ENCODE data around the gene P2RX4.
"Not testable (repeated sequence)": the region's sequence is repeated elsewhere in the genome, so short reads cannot be mapped to it uniquely, and the experiment has no call there.

P2RX4 gene

GRCh38 chr12:121209624-121210572, at the start of gene P2RX4:
TSS of gene P2RX4 (plus strand) at chr12:121210129. CDS start at chr12:121210165, 36 bp downstream.
- peak; percentile 91 to 93 for DNase-seq

GRCh38 chr12:121162384-121162783, 47.5 kb upstream of the P2RX4 start:
- no peak for DNase-seq

DNA sequence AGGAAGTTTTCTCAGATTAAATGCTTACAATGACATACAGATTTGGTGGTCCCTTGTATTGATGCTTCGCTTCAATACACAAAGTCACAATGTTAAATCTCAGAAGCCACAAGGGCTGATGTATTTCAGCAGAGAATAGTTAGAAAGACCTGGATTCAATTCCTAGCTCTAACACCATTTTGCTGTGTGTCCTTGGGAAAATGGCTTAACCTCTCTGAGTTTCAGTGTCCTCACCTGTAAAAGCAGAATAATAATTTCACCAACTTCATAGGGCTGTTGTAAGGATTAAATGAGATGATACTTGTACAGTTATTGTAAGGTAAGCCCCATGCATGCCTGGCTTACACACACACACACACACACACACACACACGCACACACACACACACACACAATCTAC, 46.9 kb upstream of the P2RX4 start:
- no peak for DNase-seq

DNA sequence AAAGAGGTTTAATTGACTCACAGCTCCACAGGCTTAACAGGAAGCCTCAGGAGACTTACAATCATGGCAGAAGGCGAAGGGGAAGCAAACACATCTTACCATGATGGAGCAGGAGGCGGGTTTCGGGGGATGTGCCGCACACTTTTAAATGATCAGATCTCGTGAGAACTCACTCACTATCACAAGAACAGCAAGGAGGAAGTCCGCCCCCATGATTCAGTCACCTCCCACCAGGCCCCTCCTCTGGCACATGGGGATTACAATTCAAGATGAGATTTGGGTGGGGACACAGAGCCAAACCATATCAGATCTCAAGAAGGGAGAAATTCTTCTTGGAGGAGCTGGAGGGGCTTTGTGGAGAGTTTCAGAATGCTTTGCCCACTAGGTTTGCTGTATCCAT, 45.1 kb upstream of the P2RX4 start:
- DNase-seq = not testable (repeated sequence)

GRCh38 chr12:121165316-121165715, 44.6 kb upstream of the P2RX4 start:
- DNase-seq = no peak

- DNase-seq = no peak
These were observed 43.6 kb upstream of the P2RX4 start for GRCh38 chr12:121166356-121166755.

- no peak for DNase-seq
These were observed 42.6 kb upstream of the P2RX4 start for GRCh38 chr12:121167232-121167820.

GRCh38 chr12:121167951-121168350, 42.0 kb upstream of the P2RX4 start:
- no peak for DNase-seq

GRCh38 chr12:121170151-121170550, 39.8 kb upstream of the P2RX4 start:
- no peak for DNase-seq

- no peak for DNase-seq
These were observed 39.2 kb upstream of the P2RX4 start for GRCh38 chr12:121170611-121171260.

- no peak for DNase-seq
These were observed 37.8 kb upstream of the P2RX4 start for GRCh38 chr12:121172145-121172544.

GRCh38 chr12:121175383-121176119, 34.4 kb upstream of the P2RX4 start:
- no peak for DNase-seq

- DNase-seq = no peak
These were observed 33.0 kb upstream of the P2RX4 start for GRCh38 chr12:121176826-121177529.

DNA sequence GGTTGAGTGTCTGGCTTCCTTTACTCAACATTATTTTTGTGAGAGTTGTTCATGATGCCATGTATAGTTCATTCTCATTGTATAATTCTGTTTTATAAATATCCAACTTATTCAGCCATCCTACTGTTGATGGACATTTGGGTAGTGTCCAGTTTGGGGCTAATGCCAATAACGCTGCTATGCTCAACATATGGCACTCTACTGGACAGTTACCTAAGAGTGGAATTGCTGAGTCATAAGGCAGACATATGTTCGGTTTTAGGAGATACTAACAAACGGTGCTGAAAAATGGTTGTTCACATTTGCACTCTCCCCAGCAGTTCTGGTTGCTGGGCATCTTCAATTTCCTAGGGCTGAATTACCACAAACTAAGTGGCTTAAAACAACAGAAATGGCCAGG, 28.7 kb upstream of the P2RX4 start:
- no peak for DNase-seq

DNA sequence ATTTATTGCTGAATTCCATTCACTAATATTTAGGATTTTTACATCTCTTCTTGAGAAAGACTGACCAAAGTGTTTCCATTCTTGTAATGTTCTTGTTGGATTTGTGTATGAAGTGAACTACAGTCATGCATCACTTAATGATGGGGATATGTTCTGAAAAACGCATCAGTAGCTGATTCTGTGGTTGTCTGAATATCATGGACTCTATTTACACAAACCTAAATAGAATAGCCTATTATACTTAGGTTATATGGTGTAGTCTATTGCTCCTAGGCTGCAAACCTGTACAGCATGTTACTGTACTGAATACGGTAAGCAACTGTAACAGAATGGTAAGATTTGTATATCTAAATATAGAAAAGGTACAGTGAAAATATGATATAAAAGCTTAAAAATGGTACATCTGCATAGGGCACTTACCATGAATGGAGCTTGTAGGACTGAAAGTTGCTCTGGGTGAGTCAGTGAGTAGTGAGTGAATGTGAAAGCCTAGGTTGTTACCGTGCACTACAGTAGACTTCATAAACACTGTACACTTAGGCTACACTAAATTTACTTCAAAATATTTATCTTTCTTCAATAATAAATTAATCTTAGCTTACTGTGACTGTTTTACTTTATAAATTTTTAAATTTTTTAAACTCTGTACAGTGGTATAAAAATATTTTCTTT, 27.6 kb upstream of the P2RX4 start:
- DNase-seq = no peak

- DNase-seq = no peak
These were observed 25.5 kb upstream of the P2RX4 start for GRCh38 chr12:121184425-121184824.

GRCh38 chr12:121184984-121185889, 24.7 kb upstream of the P2RX4 start:
- DNase-seq = no peak

GRCh38 chr12:121186826-121187225, 23.1 kb upstream of the P2RX4 start:
- no peak for DNase-seq

- DNase-seq = no peak
These were observed 22.4 kb upstream of the P2RX4 start for GRCh38 chr12:121187501-121187900.

DNA sequence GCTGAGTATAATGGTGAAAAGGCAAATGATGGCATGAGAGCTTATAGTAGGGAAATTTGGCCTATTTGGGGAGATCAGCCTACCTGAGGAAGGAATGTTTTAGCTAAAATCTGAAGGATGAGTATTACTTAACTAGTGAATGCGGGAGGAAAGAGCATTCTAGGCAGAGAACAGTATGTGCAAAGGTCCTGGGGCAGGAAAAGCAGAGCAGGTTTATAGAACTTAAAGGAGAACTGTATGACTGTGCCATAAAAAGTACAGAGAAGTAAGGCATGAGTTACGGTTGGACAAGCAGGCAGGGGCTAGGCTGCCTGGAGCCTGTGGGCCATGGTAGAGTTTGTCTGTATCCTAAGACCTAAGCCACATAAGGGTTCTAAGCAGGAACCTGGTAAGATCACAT, 21.7 kb upstream of the P2RX4 start:
- no peak for DNase-seq

DNA sequence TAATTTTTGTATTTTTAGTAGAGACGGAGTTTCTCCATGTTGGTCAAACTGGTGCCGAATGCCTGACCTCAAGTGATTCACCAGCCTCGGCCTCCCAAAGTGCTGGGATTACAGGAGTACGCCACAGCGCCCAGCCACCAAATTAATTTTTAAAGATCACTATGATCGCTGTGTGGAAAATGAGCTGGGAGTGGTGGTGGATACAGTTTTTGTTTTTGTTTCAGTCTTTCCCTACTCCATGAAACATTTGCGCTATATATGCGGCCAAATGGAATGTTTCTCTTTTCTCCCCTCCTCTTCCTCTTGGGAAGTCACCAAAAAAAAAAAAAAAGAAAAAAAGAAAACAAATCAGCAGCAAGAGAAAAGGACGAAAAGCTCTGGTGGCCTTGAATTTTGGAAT, 20.8 kb upstream of the P2RX4 start:
- no peak for DNase-seq
